ENCODE data around the gene KCNJ4.

DNA sequence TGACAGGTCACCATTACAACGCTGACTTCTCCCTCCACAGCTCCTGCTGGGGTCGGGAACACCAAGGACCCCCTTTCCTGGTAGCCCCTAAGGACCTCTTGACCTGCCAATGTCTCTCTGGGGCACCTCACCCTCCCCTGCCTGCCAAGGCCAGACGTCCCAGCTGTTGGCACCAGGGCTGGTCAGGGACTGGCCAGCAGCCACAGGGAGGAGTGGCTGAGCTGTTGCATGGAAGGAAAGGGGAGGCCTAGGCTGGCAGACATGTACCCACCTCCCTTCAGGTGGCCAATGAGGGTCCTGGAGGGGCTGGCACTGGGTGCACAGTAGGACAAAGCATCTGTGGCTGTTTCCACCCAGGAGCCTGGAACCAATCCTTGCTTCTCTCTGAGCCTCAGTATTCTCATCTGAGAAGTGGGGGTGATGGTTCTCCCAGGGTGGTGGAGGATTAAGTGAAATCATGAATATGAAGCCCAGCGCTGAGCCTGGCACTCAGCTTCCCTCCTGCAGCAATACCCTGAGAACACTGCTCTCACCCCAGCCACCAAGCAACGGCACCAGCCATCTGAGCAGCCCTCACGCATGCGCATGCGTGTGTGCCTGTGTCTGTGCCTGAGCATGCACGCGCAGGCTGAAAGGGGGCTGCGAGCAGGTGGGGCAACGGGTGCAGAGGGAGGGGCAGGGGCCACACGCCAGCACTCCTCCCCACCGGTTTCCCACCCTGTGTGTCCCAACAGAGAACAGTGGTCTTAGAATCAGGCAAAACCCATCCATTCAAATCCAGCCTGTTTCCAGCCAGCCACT, 5.9 kb downstream of the KCNJ4 start:
- TF ChIP-seq, protein P1, sequence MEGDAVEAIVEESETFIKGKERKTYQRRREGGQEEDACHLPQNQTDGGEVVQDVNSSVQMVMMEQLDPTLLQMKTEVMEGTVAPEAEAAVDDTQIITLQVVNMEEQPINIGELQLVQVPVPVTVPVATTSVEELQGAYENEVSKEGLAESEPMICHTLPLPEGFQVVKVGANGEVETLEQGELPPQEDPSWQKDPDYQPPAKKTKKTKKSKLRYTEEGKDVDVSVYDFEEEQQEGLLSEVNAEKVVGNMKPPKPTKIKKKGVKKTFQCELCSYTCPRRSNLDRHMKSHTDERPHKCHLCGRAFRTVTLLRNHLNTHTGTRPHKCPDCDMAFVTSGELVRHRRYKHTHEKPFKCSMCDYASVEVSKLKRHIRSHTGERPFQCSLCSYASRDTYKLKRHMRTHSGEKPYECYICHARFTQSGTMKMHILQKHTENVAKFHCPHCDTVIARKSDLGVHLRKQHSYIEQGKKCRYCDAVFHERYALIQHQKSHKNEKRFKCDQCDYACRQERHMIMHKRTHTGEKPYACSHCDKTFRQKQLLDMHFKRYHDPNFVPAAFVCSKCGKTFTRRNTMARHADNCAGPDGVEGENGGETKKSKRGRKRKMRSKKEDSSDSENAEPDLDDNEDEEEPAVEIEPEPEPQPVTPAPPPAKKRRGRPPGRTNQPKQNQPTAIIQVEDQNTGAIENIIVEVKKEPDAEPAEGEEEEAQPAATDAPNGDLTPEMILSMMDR (conservative IDR thresholded peaks at IDR 0.05; ENCODE audit: low read length) = no peak
- no peak for TF ChIP-seq EZH2phosphoT487 (IDR thresholded peaks at IDR 0.05; ENCODE audit: borderline replicate concordance, low read depth, low read length)

Data from OCI-LY7 (cell line).